Stimulated activated CD4-positive, alpha-beta T cell treated with anti-CD3 and anti-CD28 coated beads, Interleukin-15, amount 100 ng/mL, for 24 hours (primary cell): Measurements from ENCODE around the gene DECR2.
A peak's percentile ranks its signal among the peaks of the same experiment; 100 is the strongest.
"Not testable (repeated sequence)": the region's sequence is repeated elsewhere in the genome, so short reads cannot be mapped to it uniquely, and the experiment has no call there.

Source experiments
- DNase-seq: peaks from one replicate; pipeline ENCODE4 v3.0.0-alpha.2; 2020

DECR2 gene, protein sequence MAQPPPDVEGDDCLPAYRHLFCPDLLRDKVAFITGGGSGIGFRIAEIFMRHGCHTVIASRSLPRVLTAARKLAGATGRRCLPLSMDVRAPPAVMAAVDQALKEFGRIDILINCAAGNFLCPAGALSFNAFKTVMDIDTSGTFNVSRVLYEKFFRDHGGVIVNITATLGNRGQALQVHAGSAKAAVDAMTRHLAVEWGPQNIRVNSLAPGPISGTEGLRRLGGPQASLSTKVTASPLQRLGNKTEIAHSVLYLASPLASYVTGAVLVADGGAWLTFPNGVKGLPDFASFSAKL

DNA sequence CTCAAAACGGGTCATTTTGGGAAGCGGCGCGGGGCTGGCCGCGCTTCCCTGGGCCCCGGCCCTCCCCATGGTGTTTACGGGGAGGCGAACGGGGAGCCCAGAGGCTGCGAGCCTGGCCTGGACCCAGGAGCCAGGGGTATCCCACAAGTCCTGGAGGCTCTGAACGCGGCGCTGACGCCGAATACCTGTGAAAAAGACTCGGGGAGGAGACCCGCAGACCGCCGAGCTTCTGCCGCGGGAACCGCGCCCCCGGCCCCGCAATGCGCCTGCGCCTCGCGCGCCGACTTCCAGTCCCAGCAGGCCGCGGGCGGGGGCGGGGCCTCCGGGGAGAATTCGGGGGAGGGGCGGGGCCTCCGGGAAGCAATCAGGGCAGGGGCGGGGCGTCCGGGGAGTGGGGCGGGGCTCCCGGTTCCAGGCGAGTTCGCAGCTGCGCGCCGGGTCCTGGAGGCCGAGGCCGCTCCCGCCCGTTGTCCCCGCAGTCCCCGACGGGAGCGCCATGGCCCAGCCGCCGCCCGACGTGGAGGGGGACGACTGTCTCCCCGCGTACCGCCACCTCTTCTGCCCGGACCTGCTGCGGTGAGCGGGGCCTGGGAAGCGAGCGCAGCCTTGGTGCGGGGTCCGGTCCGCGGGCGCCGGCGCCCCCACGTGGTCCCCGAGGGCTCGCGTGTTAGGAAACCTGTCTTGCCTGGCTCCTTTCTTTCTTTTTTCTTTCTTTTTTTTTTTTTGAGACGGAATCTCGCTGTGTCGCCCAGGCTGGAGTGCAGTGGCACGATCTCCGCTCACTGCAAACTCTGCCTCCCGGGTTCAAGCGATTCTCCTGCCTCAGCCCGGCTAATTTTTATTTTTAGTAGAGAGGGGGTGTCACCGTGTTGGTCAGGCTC is at the start of gene DECR2:
TSS of gene DECR2 (plus strand) at position 418 of the 881 bp plus-strand sequence. CDS start at position 497, 79 bp downstream.
- DNase-seq = peak; percentile 99

DNA sequence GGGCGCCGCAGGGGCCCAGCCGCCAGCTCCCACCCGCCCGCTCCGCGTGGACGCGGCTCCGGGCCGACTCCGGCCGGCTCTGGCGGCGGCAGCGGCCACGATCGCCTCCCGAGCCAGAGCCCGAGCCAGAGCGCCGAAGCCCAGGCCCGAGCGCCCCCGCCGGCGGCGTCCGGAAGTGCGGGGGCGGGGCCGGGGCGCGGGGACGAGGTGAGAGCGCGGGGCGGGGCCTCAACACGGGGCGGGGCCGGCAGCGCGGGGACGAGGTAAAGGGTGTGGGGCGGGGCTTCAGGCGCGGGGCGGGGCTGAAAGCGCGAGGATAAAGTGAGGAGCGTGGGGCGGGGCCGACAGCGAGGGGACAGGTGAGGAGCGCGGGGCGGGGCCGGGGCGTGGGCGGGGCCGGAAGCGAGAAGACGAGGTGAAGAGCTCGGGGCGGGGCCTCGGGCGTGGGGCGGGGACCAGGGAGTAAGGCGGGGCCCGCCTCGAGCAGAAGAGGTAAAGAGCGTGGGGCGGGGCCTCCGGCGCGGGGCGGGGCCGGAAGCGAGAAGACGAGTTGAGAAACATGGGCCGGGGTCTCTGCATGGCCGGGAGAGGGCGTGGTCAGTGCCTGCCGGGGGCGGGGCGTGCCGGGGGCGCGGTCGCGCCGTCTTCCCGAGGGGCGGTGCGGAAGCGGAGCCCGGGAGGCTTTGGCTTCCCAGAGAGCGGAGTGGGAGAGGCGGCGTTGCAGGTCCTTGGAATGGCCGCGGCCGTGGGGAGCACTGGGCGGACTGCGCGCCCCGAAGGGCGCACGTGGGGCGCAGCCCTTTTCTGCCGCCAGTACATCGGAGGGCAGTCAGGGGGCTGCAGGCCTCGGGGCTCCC is 48.9 kb upstream of the DECR2 start, which contains the start of gene AXIN1:
TSS of gene AXIN1 (minus strand) at position 177 of the 857 bp plus-strand sequence. CDS start 5,698 bp downstream, outside the sequence.
- peak; percentile 100 for DNase-seq

DNA sequence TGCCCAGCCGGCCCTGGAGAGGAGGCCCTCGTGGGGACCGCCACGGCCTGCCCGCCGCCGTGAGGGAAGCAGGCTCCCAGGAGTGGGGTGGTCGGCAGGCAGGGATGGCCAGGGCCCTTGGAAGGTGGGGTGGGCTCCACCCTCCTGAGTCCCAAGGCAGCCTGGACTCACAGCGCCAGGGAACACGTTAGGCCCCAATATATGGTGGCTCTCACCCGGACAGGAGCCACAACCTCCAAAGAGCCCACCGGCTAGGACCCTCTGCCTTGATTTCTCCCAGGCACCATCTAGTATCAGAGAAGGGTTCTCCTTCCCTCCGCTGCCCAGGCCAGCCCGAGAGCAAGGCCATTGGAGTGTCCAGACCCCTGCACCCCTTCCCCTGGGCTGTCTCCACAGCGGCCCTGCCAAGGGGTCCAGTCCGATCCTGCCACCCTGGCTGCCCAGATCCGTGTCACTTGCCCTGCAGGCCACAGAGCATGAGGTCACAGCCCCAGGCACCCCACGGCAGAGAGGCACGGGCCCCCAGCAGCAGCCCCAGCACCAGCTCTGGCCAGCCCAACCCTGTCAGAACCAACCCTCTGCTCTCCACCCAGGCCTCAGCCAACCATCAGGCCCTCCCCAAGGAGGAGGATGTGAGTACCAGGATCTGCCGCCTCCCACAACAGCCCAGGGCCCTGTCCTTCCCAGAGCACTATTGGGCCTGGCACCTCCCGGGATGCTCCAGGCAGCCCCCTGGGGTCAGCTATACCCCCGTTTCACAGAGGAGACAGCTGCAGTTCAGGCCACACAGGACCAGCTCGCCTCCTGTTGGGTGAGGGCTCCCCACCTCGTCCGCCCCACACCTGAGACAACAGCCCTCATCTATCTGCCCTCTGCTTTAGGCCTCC is 48.0 kb upstream of the DECR2 start:
- DNase-seq = no peak

DNA sequence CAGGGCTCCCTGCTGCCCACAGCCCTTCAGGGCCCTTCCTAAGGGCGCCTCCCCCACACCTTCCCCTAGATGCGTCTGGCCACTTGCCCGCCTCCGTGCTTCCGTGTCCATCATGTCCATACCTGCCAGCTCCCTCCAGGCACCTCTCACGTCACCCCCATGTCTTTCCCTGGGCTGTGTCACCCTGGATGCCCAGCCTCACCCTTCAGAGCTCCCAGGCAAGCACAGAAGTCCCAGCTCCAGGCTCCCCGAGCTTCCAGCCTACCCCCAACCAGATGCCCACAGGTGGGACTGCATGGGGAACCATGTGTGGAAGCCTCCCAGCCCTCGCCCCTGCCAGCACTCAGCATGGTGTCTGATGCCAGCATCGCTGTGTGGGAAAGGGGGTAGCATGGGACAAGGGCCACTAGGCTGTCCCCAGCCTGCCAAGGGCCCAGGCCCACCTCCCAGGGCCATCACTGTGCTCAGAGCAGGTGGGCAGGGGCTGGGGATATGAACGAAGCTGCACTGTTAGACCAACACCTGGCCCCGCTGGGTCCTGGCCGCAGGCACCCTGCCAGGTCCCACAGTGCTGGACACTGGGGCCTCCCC is 47.3 kb upstream of the DECR2 start:
- DNase-seq = no peak

DNA sequence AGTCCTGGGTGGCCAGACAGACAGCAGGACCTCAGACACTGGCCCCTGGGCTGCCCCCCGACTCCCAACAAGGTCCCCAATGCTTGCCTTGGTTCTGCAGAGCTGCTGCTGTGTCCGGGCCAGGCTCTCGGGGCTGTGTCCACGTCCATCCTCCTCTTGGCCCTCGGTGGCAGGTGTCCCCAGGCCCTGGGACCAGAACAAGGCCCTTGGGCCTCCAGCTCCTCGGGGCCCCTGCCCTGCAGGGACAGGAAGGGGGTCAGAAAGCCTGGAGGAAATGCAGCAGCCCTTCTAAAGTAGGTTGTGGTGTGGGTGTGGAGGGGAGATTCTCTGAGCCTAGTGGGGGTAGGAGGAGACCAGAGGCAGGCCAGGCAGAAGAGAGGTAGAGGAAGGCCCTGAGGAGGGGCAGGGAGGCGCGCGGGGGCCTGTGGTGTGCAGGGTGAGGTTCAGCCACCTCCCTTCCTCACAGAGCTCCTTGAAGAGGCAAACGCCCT is 46.7 kb upstream of the DECR2 start:
- no peak for DNase-seq

DNA sequence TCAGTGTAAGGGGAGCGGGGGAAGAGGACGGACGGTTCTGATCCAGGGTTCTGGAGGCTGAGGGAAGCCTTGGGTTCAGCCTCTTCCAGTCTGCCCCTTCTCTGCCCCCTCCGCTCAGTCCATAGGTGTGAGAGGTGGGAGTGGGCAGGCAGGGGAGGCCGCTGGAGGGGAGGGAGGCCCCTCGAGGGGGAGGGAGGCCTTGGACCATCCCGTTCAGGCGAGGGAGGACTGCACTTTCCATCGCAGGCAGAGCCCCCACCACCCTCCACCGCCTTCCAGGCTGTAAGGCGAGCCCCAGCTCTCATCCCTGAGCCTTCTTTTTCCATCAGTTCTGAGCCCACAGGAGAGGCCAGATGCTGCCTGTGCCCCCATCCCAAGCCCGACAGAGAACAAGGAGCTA is 44.9 kb upstream of the DECR2 start:
- DNase-seq = no peak

DNA sequence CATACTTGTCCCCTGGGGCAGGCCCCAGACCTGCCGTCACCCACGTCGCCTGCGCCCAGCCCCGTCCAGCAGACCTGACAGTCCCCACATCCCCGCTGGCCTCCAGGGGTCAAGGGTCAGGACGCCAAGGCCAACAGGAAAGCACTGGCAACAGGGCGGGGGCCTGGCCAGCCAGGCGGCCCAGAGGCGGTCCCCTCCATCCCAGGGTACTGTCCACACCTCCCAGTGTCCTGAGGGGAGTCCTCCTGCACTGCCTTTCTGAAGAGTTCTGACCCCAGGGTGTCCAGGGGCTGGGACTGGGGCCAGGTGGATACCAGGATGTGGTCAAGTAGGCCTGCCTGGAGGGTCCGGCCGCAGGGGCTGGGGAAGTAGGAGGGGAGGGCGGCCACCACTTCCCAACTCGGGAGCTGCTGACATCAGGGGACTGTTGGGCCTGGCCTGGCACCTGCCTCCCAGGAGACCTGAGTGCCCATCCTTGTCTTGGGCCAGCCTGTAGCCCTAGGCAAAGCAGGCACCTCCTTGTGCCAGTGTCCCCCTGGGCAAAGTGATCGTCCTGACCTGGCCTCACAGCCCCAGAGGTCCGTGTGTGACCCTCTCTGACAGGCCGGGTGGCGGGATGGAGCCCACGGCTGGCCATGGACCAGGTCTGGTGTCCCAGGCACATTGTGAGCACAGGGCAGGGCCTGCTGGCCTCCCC is 42.5 kb upstream of the DECR2 start:
- no peak for DNase-seq

DNA sequence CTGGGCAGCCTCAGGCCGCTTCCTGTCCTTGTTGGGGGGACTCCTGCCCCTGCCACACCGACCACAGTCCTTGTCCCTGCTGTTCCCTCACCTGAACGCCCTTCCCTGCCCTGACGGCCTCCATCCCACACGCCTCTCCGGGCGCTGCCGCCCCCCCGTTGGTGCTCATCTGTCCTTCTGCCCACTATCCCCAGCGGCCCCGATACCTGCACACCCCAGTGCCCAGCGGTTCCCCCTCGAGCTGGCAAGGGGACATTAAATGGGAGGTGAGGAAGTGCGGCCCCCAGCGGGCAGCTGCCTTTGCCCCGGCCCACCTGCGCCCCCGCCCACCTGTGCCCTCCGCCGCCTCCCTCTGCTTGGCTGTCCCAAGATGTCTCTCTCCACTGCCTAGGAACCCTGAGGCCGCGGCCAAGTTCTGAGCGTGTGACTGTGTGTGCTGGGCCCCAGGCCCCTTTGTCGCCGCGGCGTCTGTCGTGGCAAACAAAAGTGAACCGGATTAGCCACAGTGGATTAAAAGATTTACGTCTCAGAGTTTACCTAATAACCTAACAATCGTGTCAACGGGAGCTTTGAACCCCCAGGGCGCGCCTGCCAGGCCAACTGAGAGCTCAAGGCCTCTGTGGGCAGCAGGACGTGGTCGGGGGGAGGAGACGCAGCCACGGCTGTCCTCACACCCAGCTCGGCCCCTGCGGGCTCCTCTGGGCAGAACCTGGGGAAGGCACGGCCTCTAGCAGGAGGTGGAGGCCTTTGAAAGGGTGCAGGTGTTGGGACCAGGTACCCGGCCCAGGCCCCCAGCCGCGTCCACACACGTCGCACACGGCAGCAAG is 41.6 kb upstream of the DECR2 start:
- DNase-seq = no peak

DNA sequence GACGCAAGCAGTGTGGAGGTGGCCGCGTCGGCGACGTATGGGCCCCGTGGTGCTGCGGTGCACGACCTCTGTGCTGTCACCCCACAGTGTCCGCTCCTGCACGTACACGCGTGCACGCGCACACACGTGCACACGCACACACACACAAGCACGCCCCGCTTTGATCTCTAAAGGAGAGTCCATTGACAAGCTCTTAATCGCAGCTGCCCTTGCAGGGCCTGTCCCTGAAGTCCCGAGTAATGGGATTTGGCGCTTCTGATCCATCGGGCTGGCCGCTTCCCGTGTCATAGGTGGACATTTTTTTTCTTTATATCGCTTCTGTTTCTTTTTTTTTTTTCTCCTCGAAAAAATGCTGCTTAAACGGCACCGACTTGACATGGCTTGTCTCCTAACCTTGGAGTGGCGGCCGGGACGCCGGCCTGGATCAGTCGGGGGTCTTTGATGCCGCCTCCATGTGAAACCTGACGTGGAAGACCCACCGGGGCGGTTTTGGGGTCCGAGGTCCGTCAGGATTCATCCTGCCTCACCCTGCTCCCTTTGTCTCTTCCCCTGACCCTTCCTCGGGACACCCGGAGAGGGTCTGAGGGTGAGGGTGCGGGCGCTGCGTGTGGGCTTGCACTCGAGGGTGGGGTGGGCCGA is 40.9 kb upstream of the DECR2 start:
- no peak for DNase-seq

DNA sequence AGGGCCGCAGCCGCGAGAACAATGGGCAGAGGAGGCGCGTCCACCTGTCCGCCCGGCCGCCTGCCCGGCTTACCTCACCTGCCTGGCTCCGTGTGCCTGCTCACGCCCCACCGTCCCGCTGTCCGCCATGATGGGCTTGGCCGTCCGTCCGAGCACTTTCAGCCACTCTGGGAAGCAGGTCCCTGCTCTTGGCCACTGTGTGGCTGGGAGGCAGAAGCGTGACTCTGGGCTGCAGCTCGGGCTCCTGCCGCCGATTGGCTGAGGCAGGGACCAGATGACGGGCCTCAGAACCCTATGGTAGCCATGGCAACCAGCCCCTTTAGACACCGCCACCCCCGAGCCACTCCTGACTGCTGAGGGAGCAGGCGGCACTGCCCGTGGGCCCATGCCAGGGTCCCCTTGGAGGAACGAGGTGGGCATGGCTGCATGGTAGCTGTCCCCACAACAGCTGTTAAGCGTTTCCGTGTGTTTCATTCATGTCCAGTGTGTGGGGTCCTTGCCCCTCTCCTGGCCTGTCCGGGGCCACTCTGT is 40.3 kb upstream of the DECR2 start:
- DNase-seq = no peak

DNA sequence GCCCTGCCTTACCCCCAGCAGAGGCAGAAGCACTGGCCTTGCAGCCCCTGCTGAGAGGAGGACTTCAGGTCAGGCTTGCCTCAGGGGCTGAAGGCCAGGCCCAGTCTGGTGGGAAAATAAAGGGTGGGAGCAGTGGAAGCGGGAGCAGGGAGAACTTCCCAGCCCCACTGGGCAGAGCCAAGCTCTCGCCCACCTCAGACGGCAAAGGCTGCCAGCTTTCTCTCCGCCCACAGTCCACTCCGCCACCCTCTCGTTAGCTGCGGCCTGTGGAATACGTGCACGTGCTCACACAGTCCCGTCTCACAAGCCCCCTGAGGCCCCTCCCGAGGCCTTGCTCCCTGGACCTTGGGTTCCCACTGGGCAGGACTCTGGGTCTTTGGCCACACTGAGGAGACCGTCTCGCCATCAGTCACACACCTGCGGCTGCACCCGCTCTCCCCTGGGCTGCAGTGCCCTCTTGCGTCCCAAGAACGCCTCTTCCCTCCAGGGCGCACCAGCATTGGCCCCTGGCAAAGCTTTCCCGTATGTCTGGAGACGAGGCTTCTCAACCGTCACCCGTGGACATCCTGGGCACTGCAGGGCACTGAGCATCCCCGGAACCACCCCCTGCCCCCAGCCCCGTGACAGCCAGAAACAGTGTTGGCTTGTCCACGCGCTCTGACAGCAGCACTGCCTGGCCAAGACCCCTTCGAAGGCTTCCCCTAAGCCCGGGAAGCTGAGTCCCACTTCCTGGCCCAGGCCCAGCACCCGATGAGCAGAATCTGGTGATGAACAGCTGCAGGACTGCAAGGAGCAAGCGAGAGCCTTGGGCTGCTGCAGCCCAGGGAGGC is 39.6 kb upstream of the DECR2 start:
- DNase-seq = peak; percentile 83

DNA sequence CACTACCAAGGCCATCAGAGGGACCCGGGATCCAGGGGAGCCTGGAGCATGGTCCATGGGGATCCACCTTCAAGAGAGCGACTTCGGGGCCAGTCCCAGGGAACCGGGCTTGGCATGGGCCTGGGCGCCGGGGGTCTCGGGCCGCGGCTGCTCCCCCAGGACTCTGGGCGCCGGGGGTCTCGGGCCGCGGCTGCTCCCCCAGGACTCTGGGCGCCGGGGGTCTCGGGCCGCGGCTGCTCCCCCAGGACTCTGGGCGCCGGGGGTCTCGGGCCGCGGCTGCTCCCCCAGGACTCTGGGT is 39.0 kb upstream of the DECR2 start:
- DNase-seq = not testable (repeated sequence)

DNA sequence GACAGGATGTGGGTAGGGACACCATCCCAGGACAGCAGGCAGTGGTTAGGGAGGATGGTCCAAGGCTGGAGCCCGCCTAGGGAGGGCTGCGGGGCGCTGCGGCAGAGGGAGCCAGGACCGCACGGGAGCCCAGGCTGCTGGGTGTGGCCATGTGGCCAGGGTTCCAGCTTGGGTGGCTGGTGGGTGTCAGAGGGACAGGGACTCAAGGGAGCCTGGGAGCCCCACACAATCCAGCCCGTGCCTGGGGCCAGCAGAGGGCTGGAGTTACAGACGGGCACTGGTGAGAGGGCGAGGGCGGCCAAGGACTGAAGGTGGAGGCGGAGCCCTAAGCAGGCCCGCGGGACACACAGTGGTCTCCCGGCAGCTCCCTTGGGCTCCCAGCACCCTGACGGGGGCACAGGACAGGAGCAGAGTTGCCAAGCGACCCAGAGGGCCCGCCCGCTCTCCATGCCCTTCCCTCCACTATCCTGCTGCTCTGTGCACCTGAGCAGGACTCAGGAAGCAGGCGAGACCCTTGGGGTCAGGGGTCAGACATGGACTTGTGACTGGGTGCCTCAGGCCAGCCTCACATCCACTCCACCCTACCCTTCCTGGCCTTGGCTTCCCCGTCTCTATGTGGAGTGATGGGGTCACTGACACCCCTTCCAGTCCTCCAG is 38.4 kb upstream of the DECR2 start:
- DNase-seq = no peak

DNA sequence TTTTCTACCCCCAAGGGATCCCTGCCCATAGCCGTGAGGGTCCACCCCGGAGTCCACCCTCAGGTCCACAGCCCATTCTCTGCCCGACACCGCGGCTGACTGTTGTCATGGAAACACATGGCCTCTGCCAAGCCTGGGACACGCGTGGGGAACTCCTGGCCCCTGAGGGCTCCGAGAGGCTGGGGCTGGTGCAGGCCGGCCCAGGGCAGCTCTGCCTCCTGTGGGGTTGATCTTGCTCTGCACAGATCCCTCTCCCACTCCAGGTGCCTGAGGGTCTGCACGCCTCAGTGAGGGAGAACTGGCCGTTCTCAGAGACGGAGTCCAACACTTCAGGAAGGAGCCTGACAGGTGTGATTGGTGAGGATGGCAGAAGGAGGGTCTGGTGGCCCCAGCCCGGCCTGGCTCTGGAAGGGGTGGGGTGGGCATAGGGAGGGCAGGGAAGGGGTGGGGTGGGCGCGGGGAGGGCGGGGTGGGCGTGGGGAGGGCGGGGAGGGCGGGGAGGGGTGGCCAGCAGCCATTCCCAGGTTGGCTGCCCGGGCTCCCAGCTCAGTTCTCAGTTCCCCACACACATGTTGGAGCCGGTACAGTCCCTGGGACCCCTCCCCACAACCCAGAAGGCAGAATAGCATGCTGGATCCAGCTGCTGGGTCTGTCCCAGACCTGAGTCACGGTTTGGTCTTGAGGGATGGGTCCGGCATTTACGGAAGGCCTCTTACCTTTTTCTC is 37.8 kb upstream of the DECR2 start:
- no peak for DNase-seq

DNA sequence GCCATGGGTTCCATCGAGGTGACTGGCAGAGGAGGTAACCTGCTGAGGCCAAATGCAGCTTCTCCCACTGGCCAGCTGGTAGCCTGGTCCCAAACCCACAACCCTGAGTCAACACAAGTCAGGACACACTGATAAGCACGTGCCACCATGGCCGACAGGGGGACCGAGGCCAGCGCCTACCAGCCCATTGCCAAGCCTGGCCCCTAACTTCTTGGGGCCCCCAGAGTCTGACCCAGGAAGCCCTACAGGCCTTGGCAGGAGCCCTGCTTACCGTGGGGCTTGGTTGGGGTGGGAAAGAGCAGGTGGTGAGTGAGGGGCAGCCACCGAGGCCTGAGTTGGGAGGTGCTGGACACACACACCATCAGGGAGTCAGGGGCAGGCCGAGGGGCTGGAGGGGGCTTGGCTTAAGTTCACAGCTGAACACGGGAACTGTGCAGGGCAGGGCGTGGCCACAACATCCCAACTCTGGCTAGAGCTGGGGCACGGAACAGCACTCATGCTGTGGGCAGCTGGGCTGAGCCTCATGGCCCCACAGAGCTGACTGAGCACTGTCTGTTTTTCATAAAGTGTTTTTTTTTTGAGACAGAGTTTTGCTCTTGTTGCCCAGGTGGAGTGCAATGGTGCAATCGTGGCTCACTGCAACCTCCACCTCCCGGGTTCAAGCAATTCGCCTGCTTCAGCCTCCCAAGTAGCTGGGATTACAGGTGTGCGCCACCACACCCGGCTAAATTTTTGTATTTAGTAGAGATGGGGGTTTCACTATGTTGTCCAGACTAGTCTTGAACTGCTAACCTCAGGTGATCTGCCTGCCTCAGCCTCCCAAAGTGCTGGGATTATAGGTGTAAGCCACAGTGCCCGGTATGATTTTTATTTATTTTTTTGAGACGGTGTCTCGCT is 36.8 kb upstream of the DECR2 start:
- no peak for DNase-seq

DNA sequence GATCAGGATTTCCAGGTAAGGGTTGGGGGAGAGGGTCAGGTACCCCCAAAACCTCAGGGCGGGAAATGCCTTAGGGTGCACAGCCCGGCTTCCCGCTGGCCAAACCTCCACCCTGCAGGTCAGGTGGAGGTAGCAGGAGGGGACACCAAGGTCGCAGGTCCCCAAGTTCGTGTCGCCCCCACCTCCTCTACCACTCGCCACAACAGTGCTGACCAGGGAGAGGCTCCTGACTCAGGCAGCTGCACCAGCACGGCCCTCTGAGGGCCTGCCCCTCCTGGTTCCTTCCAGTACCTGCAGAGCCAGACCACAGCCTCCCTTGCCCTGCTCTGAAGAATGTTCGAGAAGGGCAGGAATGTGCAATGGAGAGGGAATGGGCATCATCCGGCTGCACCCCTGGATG is 35.2 kb upstream of the DECR2 start:
- no peak for DNase-seq
